CD4-positive, alpha-beta T cell treated with Interleukin-12 subunit alpha and Interleukin-12 subunit beta, for 1 hour (primary cell): ENCODE results near the gene OR52H1.

Experiments
- DNase-seq: peaks from one replicate; pipeline ENCODE4 v3.0.0-alpha.2; 2020

Gene OR52H1

GRCh38 chr11:5531053-5531831 is 17.1 kb downstream of the OR52H1 start:
- DNase-seq, result no peak

GRCh38 chr11:5528495-5528894 is 19.8 kb downstream of the OR52H1 start:
- no peak for DNase-seq

GRCh38 chr11:5527716-5528115 is 20.6 kb downstream of the OR52H1 start:
- DNase-seq, result no peak

- no peak for DNase-seq
Measured at GRCh38 chr11:5524756-5525155, 23.6 kb downstream of the OR52H1 start.

GRCh38 chr11:5522308-5522707 is 26.0 kb downstream of the OR52H1 start:
- DNase-seq, result no peak

GRCh38 chr11:5521540-5521939 is 26.8 kb downstream of the OR52H1 start:
- no peak for DNase-seq

- no peak for DNase-seq
Measured at GRCh38 chr11:5516599-5516998, 31.7 kb downstream of the OR52H1 start, which contains the start of gene UBQLNL. TSS of gene UBQLNL (minus strand) at chr11:5516699. CDS start at chr11:5516441, 258 bp downstream.

GRCh38 chr11:5514841-5515240 is 33.5 kb downstream of the OR52H1 start:
- DNase-seq, result no peak

- DNase-seq, result no peak
Measured at GRCh38 chr11:5509803-5510202, 38.5 kb downstream of the OR52H1 start, which contains the start of gene UBQLN3. TSS of gene UBQLN3 (minus strand) at chr11:5509957. CDS start at chr11:5509558, 399 bp downstream.

GRCh38 chr11:5508605-5509004 is 39.7 kb downstream of the OR52H1 start:
- DNase-seq, result no peak

- DNase-seq, result no peak
Measured at GRCh38 chr11:5507933-5508305, 40.4 kb downstream of the OR52H1 start.

GRCh38 chr11:5507177-5507932 is 41.0 kb downstream of the OR52H1 start:
- no peak for DNase-seq

- DNase-seq, result no peak
Measured at GRCh38 chr11:5505363-5506048, 42.8 kb downstream of the OR52H1 start.

GRCh38 chr11:5504403-5504921 is 43.9 kb downstream of the OR52H1 start:
- no peak for DNase-seq

- no peak for DNase-seq
Measured at GRCh38 chr11:5500393-5500801, 47.9 kb downstream of the OR52H1 start.

- DNase-seq, result no peak
Measured at GRCh38 chr11:5499671-5500070, 48.7 kb downstream of the OR52H1 start.
